GM10847 (cell line): ENCODE measurements around the gene BIRC5.

ENCODE experiments used
- POLR2A ChIP-seq: IDR thresholded peaks from 2 replicates; pipeline ENCODE4 v1.6.1; 2011; ENCODE audit not compliant: insufficient read length; ENCODE audit errors: extremely low read depth

Gene BIRC5

GRCh38 chr17:78241277-78242023, 27.4 kb downstream of the BIRC5 start:
- TF ChIP-seq POLR2A: no peak

GRCh38 chr17:78242024-78242742, 28.1 kb downstream of the BIRC5 start:
- no peak for TF ChIP-seq POLR2A

GRCh38 chr17:78247304-78247703, 33.3 kb downstream of the BIRC5 start:
- TF ChIP-seq POLR2A: no peak

GRCh38 chr17:78248051-78248914, 34.2 kb downstream of the BIRC5 start:
- no peak for TF ChIP-seq POLR2A

- TF ChIP-seq POLR2A: no peak
Measured at GRCh38 chr17:78249074-78249817, 35.2 kb downstream of the BIRC5 start.

GRCh38 chr17:78249818-78250806, 36.1 kb downstream of the BIRC5 start:
- no peak for TF ChIP-seq POLR2A

GRCh38 chr17:78250891-78251772, 37.1 kb downstream of the BIRC5 start:
- no peak for TF ChIP-seq POLR2A

- no peak for TF ChIP-seq POLR2A
Measured at GRCh38 chr17:78251773-78252103, 37.7 kb downstream of the BIRC5 start.

- TF ChIP-seq POLR2A: no peak
Measured at GRCh38 chr17:78252111-78252634, 38.1 kb downstream of the BIRC5 start.

- TF ChIP-seq POLR2A: no peak
Measured at GRCh38 chr17:78252701-78253635, 38.9 kb downstream of the BIRC5 start.

GRCh38 chr17:78253946-78254672, 40.1 kb downstream of the BIRC5 start:
- TF ChIP-seq POLR2A: no peak
